SK-N-MC (cell line): ENCODE data around the gene ISYNA1.

ENCODE experiments used
- EZH2 ChIP-seq: fragments of 200-600 bp; sonication (generic); IDR thresholded peaks from one replicate; pipeline ENCODE4 v1.6.1; 2017; ENCODE audit warnings: antibody characterized with exemption
- FOXP2 ChIP-seq: optimal IDR thresholded peaks from 2 replicates; pipeline ENCODE3; 2011; ENCODE audit warnings: mild to moderate bottlenecking, moderate library complexity; ENCODE audit not compliant: insufficient read depth; ENCODE audit errors: extremely low read length, control extremely low read depth
- POLR2AphosphoS5 ChIP-seq: IDR thresholded peaks from 2 replicates; pipeline ENCODE4 v1.6.1; 2012; ENCODE audit warnings: mild to moderate bottlenecking, low read depth, low read length, borderline replicate concordance

GRCh38 chr19:18461471-18461870 is 23.5 kb upstream of the ISYNA1 start:
- TF ChIP-seq POLR2AphosphoS5 (no peak), EZH2 (no peak), FOXP2 (no peak)
